Pulmonary artery endothelial cell (primary cell): ENCODE data around the gene YJEFN3. TPM values are rescaled to one million over a fixed set of nuclear protein-coding genes. Genes with fewer than 3 reads are reported as not detected.

ENCODE experiments used
- DNase-seq: peaks from one replicate; pipeline ENCODE4 v3.0.0-alpha.2; 2011; ENCODE audit warnings: low read depth, low spot score
- total RNA-seq: library from RNA; depleted of rRNA; stranded (reverse); fragments of >200 nt; gene quantifications from 2 replicates; pipeline ENCODE4 v1.2.3, GENCODE V29; 2014

Gene YJEFN3
- total RNA-seq, 1 donor from 2014 or later = 0.13 TPM

DNA sequence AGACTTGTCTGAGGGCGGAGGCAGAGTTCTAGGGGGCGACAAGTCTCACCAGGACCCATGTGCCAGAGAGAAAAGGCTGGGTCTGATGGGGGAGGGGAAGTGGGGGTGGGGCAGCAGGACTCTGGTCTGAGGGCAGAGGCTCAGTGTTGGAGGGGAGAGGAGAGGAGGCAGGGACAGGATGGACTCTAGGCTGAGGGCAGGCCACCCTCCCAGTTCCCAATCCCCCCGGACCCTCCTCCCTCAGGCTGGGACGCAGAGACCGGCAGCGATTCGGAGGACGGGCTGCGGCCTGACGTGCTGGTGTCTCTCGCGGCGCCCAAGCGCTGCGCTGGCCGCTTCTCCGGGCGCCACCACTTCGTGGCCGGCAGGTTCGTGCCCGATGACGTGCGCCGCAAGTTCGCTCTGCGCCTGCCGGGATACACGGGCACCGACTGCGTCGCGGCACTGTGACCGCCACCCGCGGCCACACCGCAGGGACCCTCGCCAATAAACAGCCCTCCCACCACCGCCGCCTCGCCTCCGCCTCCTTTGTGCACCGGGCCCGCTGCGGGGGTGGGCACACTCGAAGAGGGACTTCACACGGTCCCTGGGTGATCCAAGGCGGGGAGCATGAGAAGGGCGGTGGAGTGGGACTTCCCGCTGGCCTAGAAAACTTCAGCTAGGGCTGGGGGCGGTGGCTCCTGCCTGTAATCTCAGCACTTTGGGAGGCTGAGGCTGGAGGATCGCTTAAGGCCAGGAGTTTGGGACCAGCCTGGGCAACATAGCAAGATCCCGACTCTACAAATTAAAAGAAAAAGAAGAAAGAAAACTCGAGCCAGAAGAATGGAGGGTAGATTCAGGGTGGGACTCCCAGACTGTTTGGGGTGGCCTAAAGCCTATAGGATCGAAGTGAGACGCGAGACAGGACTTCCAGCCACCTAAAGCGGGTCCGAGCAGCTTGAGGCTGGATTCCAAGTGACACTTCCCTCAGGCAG is 8.7 kb downstream of the YJEFN3 start:
- no peak for DNase-seq

DNA sequence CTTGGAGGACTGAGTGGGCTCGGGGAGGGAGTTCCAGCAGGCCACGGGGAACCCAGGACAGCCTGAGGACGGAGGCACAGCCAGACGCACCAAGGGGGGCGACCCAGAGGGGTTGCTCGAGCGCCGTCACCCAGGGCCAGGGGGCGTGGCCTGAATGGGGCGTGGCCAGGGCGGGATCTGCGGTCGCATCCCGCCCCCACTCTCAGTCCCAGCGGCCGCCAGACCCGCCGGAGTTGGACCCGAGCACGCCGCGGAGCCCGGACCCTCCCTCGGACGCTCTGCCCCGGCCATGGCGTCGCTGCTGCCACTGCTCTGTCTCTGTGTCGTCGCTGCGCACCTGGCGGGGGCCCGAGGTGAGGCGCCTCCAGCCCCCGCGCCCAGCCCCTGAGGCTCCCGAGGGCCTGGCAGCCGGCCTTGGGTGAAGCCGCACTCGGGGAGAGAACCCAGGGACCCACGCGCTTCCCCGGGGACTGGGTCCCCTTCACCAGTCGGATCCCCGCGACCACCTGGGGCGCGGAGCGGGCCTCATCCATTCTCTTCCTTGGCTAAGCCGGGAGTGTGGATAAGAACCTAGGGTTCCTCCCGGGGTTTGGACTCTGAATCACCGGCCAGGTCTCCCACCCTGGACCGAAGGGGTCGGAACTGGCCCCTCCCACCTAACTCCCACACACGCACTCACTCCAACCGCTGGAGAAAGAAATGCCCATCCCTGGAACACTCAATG is 9.5 kb downstream of the YJEFN3 start, which contains the start of gene CILP2:
Gene CILP2 (plus strand): TSS at position 205 of the 724 bp plus-strand sequence. CDS start 85 bp downstream, at position 290.
- no peak for DNase-seq

DNA sequence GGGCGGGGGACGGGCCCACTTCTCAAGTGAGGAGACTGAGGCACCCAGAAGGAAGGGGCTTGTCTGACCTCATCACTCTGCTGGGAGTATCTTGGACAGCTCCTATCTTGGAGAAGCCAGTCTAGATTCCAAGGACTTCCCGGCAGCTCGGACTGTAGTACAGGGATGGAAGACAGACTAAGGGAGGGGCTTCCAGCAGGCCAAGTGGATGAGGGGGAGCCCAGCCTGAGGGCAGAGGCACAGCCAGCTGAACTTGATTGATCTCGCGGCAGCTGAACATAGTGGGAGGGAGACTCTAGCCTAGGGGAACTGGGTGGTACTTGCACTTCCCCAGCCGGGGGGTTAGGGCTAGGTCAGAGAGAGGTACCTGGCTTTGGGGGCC is 10.1 kb downstream of the YJEFN3 start:
- no peak for DNase-seq

DNA sequence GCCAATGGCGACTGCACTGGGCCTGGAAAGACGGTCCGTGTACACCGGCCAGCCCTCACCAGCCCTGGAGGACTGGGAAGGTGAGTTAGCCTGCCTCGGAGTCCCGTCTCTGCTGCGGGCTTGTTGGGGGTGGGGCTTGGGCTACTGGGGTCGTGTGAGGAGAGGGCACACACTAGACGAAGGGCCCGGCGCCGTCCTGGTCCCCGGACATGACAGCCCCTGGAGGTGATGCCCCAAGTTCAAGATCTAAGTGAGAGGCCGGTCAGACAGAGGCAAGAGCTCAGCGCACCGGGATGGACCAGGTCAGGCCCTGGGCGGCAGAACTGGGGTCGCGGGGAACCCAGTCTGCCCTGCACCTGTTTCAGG is 11.0 kb downstream of the YJEFN3 start:
- DNase-seq = no peak

DNA sequence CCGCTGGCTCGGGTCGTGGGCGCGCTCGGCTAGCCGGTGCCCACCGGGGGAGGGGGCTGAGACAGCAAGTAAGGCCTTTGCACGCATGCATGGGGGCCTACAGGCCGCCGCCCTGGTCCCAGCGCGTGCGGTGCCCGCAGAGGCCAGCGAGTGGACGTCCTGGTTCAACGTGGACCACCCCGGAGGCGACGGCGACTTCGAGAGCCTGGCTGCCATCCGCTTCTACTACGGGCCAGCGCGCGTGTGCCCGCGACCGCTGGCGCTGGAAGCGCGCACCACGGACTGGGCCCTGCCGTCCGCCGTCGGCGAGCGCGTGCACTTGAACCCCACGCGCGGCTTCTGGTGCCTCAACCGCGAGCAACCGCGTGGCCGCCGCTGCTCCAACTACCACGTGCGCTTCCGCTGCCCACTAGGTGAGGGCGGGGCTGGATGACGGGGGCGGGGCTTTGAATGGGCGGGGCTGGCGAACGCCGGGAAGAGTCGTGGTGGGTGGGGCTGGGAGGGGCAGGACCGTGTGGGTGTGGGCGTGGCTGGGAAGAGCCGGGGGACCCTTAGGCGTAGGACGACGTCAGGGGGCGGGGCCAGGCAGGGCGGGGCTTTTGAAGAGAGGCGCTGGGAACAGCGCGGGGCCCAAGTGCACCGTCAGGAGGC is 11.5 kb downstream of the YJEFN3 start:
- no peak for DNase-seq

DNA sequence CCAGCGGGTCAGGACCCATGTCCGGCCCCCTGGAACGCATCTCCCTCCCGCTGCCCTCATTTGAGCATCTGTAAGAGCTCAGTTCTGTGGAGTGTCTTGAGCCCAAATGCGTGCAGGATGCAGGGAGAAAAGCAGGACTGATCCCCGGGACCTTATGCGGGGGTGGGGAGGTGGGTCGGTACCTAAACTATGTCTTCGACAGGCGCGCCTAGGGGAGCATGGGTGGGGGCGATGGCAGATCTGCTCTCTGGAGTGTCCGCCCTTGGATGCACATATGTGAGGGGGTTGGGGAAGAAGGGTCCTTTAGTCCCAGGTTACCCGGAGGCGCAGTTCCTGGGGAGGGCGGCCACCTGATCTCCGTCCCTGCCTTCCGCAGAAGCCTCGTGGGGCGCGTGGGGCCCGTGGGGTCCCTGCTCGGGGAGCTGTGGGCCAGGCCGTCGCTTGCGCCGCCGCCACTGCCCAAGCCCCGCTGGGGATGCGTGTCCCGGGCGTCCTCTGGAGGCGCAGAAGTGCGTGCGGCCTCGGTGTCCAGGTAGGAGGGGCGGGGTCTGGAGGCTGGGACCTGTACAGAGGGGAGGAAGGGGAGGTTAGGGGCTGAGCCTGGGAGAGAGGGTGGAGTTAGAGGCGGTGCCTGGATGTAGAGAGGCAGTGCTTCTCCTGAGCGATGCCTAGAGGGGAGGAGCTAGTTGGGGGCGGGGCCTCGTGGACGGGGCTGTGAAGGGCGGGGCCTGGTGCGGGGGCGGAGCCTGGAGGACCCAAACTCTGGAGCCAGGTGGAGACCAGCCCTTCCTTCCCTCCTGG is 12.2 kb downstream of the YJEFN3 start:
- DNase-seq = no peak

DNA sequence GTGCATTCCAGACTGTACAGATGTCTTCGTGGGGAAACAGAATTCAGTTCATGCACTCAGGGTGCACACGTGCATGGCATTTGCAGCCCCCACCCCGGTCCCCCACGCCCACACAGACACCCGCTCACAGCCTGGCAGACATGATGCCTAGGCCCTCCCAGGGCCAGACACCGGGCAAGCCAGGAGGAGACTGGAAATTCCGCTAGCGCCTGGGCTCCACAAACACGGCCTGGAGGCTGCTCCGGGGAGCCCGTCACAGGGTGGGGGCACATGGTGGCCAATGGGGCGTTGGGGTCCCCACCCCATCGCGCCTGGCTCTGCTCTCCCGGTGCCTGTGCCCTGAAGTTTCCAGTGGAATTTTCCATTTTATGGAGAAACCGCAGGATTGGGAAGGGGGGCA is 12.9 kb downstream of the YJEFN3 start:
- no peak for DNase-seq

DNA sequence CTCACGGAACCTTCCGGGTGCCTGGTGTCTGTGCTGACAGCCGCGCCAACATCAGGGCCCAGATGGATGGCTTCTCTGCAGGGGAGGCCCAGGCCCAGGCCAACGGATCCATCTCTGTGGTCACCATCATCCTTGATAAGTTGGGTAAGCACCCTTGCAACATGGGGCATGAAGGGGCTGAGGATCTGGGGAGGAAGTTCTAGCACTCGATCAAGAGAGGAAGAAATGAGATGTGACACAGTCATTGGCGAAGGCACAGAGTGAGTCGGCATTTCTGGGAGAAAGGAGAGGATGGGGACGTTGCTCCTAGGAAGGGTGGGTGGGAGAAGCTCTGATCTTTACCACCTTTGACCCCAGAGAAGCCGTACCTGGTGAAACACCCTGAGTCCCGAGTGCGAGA is 13.8 kb downstream of the YJEFN3 start:
- DNase-seq = no peak

DNA sequence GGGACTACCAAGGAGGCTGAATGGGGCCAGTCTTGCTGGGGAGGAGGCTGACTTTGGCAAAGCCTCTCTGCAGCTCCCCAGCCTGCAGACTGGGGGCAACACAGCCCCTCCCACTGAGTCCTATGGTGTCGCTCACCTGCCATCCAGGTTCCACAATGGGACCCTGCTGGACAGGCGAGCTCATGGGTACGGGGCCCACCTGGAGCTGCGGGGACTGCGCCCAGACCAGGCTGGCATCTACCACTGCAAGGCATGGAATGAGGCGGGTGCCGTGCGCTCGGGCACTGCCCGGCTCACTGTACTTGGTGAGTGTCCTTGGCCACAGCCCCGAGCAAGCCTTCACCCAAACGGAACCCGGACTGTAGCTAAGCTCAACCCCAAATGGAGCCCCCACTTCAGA is 14.4 kb downstream of the YJEFN3 start:
- no peak for DNase-seq

DNA sequence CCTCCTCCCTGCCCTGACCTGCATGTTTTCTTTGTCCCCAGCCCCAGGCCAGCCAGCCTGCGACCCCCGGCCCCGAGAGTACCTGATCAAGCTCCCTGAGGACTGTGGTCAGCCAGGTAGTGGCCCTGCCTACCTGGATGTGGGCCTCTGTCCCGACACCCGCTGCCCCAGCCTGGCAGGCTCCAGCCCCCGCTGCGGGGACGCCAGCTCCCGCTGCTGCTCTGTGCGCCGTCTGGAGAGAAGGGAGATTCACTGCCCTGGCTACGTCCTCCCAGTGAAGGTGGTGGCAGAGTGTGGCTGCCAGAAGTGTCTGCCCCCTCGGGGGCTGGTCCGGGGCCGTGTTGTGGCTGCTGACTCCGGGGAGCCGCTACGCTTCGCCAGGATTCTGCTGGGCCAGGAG is 14.9 kb downstream of the YJEFN3 start:
- DNase-seq = no peak

DNA sequence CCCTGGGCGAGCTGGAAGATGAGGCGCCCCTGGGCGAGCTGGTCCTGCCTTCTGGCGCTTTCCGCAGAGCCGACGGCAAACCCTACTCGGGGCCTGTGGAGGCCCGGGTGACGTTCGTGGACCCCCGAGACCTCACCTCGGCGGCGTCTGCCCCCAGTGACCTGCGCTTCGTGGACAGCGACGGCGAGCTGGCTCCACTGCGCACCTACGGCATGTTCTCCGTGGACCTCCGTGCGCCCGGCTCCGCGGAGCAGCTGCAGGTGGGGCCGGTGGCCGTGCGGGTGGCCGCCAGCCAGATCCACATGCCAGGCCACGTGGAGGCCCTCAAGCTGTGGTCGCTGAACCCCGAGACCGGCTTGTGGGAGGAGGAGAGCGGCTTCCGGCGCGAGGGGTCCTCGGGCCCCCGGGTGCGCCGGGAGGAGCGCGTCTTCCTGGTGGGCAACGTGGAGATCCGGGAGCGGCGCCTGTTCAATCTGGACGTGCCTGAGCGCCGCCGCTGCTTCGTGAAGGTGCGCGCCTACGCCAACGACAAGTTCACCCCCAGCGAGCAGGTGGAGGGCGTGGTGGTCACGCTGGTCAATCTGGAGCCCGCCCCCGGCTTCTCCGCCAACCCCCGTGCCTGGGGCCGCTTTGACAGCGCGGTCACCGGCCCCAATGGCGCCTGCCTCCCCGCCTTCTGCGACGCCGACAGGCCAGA is 15.7 kb downstream of the YJEFN3 start:
- no peak for DNase-seq

DNA sequence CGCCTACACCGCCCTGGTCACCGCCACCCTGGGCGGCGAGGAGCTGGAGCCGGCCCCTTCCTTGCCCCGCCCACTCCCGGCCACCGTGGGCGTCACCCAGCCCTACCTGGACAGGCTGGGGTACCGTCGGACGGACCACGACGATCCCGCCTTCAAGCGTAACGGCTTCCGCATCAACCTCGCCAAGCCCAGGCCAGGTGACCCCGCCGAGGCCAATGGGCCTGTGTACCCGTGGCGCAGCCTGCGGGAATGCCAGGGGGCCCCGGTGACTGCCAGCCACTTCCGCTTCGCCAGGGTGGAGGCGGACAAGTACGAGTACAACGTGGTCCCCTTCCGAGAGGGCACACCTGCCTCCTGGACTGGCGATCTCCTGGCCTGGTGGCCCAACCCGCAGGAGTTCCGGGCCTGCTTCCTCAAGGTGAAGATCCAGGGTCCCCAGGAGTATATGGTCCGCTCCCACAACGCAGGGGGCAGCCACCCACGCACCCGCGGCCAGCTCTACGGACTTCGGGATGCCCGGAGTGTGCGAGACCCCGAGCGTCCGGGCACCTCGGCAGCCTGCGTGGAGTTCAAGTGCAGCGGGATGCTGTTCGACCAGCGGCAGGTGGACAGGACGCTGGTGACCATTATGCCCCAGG is 16.4 kb downstream of the YJEFN3 start:
- DNase-seq = no peak

DNA sequence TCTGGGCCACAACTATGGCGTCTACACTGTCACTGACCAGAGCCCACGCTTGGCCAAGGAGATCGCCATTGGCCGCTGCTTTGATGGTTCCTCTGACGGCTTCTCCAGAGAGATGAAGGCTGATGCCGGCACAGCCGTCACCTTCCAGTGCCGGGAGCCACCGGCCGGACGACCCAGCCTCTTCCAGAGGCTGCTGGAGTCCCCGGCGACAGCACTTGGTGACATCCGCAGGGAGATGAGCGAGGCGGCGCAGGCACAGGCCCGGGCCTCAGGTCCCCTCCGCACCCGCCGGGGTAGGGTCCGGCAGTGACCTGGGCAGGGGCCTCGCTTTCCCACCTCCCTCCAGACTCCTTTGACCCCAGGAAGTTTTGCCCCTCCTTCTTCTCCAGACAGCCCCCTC is 17.0 kb downstream of the YJEFN3 start:
- DNase-seq = no peak

DNA sequence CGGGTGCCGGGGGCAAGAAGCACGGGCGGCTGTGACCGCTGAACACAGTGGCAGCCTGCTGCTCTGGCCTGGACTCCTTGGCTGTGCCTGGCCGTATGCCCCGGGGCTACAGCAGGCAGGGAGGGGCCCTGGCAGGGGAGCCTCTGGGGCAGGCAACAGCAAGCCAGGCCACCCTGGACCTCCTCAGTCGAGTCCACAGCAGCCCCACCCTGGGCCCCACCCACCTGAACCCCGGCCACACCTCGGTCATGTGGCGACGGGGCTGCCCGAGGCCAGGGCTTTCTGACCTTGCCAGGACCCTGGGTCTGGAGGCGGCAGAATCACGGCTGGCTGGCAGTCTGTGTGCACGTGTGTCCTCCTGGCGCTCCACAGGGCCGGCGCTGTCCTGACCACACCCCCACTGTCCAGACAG is 18.0 kb downstream of the YJEFN3 start:
- no peak for DNase-seq

DNA sequence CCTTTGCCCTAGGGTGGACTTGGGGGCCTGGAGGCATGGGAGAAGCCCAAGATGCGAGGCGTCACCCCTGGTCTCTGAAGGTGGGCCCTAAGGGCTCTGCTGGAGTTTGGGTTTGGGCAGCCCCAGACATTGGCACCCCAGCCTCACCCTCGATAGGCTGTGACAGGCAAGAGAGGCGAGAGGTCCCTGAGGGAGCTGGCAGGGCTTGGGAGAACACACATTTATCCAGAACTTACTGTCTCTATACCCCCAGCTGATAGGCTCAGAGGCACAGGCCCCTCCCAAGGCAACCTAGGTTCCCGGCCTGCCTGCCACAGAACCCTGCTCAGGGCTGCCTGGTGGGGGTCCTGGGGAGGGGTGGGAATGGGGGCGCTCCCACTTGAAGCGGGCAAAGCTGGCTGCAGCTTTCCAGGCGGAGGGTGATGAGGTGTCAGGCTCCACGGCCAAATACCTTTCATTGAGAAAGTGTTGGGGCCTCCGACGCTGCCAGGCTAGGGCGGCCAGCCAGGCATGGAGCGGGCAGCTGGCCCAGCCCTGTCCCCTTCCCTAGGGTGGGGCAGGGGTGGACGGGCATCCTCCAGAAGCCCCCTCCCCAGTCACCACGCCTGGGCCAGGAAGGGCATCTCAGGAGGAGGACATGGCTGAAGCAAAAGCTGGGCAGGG is 19.1 kb downstream of the YJEFN3 start:
- DNase-seq = no peak

DNA sequence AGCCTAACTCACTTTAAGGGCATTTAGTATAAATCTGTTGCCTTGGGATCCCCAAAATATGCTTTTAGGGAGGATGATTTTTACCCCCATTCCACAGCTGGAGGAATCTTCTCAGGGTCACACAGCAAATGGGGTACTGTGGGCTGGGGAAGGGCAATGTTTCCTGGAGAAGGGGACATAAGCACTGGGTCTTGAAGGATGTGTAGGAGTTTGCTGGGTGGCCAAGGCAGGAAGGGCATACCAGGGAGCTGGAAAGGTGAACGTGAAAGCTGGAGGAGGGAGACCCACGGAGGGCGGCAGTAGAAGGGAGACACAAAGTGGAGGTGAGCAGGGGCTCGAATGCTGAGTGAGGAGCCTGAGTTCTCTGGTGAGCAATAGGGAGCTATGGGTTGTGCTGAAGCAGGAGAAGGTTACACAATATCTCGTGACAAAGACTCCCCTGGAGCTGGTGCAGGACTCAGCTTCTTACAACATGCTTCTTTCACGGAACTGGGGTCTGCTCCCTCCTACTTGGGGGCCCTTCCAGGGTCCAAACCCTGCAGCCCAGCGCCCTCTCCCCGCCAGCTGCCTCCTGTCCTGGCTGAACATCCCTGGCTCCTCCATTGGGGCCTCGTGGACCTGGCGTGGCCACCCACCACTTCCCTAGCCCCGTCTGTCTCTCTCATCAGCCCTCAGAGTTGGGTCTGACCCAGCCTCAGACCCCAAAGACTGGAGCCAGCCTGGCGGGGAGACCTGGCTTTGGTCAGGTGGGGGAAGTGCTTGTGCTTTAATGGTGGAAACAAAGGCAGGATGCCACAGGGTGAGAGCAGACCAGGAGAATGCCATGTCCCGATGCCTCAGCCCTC is 20.4 kb downstream of the YJEFN3 start:
- no peak for DNase-seq

DNA sequence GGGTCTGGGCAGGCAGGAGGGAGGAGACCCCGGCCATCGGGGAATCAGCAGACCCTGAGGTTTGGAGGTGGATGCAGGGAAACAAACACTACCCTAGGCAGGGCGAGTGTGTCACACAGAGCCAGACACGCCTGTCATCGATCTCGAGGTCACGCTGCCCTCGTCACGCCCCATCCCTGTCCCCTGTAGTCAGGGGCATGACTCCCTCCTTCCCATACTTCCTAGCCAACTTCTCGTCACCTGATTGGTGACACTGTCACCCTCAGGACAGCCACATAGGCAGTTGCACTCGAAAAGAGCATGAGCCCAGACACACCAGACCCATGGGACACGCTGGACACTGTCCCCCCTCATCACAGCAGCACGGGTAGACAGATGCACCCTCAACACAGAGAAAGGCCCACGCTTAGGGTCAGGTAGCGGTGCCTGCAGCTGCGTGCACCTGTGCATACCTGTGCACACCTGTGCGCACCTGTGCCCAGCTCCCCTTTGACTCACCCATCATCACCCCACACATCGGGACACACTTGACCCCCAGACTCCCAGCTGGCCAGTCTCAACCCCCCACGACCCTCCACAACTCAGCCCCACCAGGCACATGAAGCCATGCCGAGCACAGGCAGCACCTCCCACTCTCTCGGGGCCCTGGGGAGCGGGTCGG is 21.2 kb downstream of the YJEFN3 start:
- no peak for DNase-seq

DNA sequence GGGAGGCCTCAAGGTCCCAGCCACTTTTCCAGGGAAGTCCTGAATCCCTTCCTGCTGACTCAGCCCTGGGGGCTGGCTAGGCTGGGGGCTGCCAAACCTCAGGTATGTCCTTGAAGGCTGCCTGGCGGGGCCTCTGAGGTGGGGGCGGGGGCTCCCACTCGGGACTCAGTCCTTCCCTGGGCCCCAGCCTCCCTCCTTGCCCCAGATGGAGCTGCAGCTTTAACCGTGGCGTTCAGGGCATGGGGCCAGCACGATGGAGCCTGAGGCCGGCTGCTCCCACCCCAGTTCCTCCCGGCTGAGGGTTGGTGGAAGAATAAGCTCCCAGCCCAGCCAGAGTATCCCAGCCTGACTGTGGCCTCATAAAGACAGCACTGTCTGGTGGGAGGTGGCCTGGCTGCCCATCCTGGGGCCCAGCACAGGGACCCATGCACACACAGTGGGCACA is 21.8 kb downstream of the YJEFN3 start:
- no peak for DNase-seq
